SK-N-SH treated with all-trans-retinoic acid at 6 μM for 48 hours (cell line): ENCODE results near the gene LY6G5B.
A peak's percentile ranks its signal among the peaks of the same experiment; 100 is the strongest.

Experiments used
- ATAC-seq: fragments of 200-7000 bp; cut with Tn5 transposase; 3 replicates; pipeline ENCODE4 v1.9.1; 2020; ENCODE audit warnings: mild to moderate bottlenecking, moderate library complexity
- BACH2 ChIP-seq: fragments of 250-450 bp; sonication (Bioruptor Pico); IDR thresholded peaks from 2 replicates; pipeline ENCODE4 v1.9.0; 2021; ENCODE audit warnings: mild to moderate bottlenecking, borderline replicate concordance
- CREB5 ChIP-seq: fragments of 250-450 bp; sonication (Bioruptor Pico); IDR thresholded peaks from 2 replicates; pipeline ENCODE4 v1.5.1; 2020; ENCODE audit warnings: low read depth, mild to moderate bottlenecking, moderate library complexity
- ESRRG ChIP-seq: fragments of 250-450 bp; sonication (Bioruptor Pico); IDR thresholded peaks from 2 replicates; pipeline ENCODE4 v1.6.1; 2021; ENCODE audit warnings: mild to moderate bottlenecking
- GLIS3 ChIP-seq: fragments of 250-450 bp; sonication (Bioruptor Pico); IDR thresholded peaks from 2 replicates; pipeline ENCODE4 v1.5.0; 2020; ENCODE audit warnings: mild to moderate bottlenecking, moderate library complexity
- ISL1 ChIP-seq: fragments of 250-450 bp; sonication (Bioruptor Pico); IDR thresholded peaks from 2 replicates; pipeline ENCODE4 v2.1.2; 2022; ENCODE audit warnings: mild to moderate bottlenecking, moderate library complexity
- PATZ1 ChIP-seq: fragments of 250-450 bp; sonication (Bioruptor Pico); IDR thresholded peaks from 2 replicates; pipeline ENCODE4 v1.8.0; 2020; ENCODE audit warnings: mild to moderate bottlenecking, moderate library complexity, borderline replicate concordance
- POU6F1 ChIP-seq: fragments of 250-450 bp; sonication (Bioruptor Pico); IDR thresholded peaks from 2 replicates; pipeline ENCODE4 v1.8.0; 2021; ENCODE audit warnings: low read depth, mild to moderate bottlenecking, moderate library complexity, borderline replicate concordance
- PPARA ChIP-seq: fragments of 250-450 bp; sonication (Bioruptor Pico); IDR thresholded peaks from 2 replicates; pipeline ENCODE4 v1.5.0; 2020; ENCODE audit warnings: mild to moderate bottlenecking, borderline replicate concordance
- TCF4 ChIP-seq: fragments of 250-450 bp; sonication (Bioruptor Pico); IDR thresholded peaks from 2 replicates; pipeline ENCODE4 v1.8.0; 2021; ENCODE audit warnings: mild to moderate bottlenecking, moderate library complexity, borderline replicate concordance
- TOX ChIP-seq: fragments of 250-450 bp; sonication (Bioruptor Pico); IDR thresholded peaks from 2 replicates; pipeline ENCODE4 v1.8.0; 2021; ENCODE audit warnings: mild to moderate bottlenecking, moderate library complexity, borderline replicate concordance
- TSHZ2 ChIP-seq: fragments of 250-450 bp; sonication (Bioruptor Pico); IDR thresholded peaks from 2 replicates; pipeline ENCODE4 v1.5.0; 2020; ENCODE audit warnings: mild to moderate bottlenecking, moderate library complexity
- ZC3H10 ChIP-seq: fragments of 250-450 bp; sonication (Bioruptor Pico); IDR thresholded peaks from 2 replicates; pipeline ENCODE4 v1.5.1; 2021; ENCODE audit warnings: mild to moderate bottlenecking, moderate library complexity
- ZFP3 ChIP-seq: fragments of 250-450 bp; sonication (Bioruptor Pico); IDR thresholded peaks from 2 replicates; pipeline ENCODE4 v1.5.0; 2020; ENCODE audit warnings: mild to moderate bottlenecking, moderate library complexity
- ZFP30 ChIP-seq: fragments of 450-650 bp; formaldehyde crosslinking; IDR thresholded peaks from 2 replicates; pipeline ENCODE4 v1.5.0; 2022; ENCODE audit warnings: mild to moderate bottlenecking, moderate library complexity
- ZNF565 ChIP-seq: fragments of 450-650 bp; formaldehyde crosslinking; conservative IDR thresholded peaks from 2 replicates; pipeline ENCODE4 v1.5.0; 2020; ENCODE audit warnings: low read depth, mild to moderate bottlenecking, moderate library complexity
- ZNF70 ChIP-seq: fragments of 450-650 bp; formaldehyde crosslinking; IDR thresholded peaks from 2 replicates; pipeline ENCODE4 v1.5.0; 2020; ENCODE audit warnings: mild to moderate bottlenecking, moderate library complexity
- ZNF8 ChIP-seq: fragments of 450-650 bp; formaldehyde crosslinking; IDR thresholded peaks from 2 replicates; pipeline ENCODE4 v1.5.0; 2020; ENCODE audit warnings: mild to moderate bottlenecking, moderate library complexity
- TF ChIP-seq, protein P1 (sequence below): fragments of 250-450 bp; sonication (Bioruptor Pico); IDR thresholded peaks from 2 replicates; pipeline ENCODE4 v1.5.1; 2021; ENCODE audit warnings: mild to moderate bottlenecking, moderate library complexity

The LY6G5B gene

DNA sequence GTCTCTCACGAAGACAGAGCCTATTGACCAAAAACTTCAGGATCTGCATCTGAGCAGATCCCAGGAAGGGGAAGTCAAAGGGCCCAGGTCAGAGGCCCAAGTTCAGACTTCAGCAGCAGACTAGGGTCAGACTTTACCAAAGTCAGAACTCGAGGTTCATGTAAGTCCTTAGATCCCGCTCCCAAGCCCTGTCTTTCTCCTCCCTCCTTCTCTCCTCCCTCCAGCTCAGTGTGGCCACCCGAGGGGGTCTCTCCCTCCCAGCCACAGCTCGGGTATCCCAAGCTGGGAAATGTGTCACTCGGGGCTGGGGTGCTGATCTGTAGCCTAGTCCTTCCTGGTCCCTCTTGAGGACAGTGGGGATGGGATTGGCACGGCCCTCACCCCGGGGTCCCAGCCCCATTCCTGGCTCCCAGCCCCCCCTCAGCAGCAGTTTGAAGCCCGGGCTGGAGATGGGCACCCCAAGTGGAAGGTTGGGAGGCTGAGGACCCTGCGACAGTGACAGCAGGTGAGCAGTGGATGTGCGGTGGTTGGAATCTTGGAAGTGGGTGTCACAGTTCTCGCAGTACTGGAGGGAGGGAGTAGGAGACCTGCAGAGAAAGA lies 7.6 kb upstream of the LY6G5B start:
- no peak for TF ChIP-seq ESRRG (CRISPR knock-in tag)
- ATAC-seq, result no peak

DNA sequence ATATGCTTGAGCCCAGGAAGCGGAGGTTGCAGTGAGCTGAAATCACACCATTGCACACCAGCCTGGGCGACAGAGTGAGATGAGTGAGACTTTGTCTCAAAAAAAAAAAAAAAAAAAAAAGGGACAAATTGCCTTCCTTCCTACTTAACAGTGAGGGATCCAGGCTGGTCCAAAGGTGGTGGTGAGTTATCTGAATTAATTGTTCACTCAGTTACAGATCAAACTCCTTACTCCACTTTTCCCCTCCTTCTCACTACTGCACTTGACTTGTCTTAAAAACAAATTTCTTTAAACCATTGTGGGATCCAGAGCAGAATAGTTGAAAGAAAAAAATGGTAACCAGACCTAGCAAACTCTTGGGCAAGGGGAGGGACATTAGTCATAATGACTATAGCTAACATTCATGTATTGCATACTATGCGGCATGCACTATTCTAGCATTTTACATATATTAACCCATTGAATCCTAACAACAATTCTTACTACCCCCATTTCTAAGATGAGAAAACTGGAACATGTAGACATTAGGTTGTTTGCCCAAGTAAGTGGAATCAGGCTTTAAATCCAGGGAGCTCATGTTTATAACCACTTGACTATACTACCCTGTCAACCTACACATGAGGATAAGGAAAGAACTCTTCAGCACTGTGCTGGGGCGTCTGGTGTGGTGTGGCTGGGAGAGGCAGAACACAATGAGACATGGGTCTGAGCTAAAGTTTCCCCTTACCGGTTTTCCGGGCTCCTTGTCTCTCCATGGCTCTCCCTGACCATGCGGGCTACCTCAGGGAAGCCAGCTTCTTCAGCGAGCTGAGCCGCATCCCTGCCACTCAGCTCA lies 6.4 kb upstream of the LY6G5B start:
- TF ChIP-seq GLIS3 (CRISPR knock-in tag) (no peak), POU6F1 (CRISPR knock-in tag) (no peak), CREB5 (CRISPR knock-in tag) (no peak), ZFP3 (CRISPR knock-in tag) (no peak), ESRRG (CRISPR knock-in tag) (no peak), TCF4 (CRISPR knock-in tag) (no peak), BACH2 (CRISPR knock-in tag) (no peak), ISL1 (CRISPR knock-in tag) (no peak)
- TF ChIP-seq, protein P1, sequence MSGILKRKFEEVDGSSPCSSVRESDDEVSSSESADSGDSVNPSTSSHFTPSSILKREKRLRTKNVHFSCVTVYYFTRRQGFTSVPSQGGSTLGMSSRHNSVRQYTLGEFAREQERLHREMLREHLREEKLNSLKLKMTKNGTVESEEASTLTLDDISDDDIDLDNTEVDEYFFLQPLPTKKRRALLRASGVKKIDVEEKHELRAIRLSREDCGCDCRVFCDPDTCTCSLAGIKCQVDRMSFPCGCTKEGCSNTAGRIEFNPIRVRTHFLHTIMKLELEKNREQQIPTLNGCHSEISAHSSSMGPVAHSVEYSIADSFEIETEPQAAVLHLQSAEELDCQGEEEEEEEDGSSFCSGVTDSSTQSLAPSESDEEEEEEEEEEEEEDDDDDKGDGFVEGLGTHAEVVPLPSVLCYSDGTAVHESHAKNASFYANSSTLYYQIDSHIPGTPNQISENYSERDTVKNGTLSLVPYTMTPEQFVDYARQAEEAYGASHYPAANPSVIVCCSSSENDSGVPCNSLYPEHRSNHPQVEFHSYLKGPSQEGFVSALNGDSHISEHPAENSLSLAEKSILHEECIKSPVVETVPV (CRISPR knock-in tag), result no peak
- no peak for ATAC-seq

DNA sequence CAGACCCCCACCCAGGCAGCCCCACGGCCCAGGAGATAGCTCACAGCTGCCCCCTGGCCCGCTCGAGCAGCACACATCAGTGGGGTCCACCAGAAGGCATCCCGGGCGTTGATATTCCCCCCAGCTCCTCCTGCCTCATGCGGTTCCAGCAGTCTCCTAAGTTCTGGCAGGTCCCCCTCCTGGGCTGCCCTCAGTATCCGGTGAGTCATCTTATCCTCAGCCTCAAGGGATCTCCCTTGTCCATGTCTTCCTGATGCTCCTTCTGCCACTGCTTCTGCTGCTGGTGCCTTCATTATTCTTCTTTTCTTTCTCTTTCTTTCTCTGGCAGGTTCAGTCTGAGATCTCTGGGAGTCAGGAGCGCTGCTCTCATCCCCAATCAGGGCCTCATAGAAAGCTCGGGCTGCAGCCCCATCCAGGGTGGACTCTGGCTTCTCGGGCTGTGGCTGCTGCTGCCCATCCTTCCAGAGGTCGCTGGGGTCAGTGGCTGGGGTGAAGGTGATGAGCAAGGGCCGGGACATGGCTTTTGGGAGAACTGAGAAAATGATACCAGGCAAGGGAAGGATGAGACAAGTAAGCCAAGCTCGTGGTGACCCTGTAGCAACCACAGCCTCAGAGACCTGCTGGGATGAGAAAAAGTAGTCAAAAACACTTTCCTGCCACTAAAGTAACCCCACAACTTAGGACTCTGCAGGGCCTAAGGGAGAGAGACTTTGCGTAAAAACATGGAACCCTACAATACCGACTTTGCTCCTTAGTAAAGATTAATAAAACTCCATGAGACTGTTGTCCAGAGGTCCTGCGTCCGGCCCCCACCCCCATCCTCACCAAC lies 5.6 kb upstream of the LY6G5B start:
- TF ChIP-seq ZC3H10 (CRISPR knock-in tag), result no peak
- TF ChIP-seq ZFP3 (CRISPR knock-in tag), result no peak
- no peak for TF ChIP-seq PATZ1 (CRISPR knock-in tag)
- TF ChIP-seq ESRRG (CRISPR knock-in tag), result no peak
- no peak for TF ChIP-seq PPARA (CRISPR knock-in tag)
- no peak for TF ChIP-seq ZNF565 (CRISPR knock-in tag)
- no peak for TF ChIP-seq TOX
- peak; percentile 41 for ATAC-seq

DNA sequence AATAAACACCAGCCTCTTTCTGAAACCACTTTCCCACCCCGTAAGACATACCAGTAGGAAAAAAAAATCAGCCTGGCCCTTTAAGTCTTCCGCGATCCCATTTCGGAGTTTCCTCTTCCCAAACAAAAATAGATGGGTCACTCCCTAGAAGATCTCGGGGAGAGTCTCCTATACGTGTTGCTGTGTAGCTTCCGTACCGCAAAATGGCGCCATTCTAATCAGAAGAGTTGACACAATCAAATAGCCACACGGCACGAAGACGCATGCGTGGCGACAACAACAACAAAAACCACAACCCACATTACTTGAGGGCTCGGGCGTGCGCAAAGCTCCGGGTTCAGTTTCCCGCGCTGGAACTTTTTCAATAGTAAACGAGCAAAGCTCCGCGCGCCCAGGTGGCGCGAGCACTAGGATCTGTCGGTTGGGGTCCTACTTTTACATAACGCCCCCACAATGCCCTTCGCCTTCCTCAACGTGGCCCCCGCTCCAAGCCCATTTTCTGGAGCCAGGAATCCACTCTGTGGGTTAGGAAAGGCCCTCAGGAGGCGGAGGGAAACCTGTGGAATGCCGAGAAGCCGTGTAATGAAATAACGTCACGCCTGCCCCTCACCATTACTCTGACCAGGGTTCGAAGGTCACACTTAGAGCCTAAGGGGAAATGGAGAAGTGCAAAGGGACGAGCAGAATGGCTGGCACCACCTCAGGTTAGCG lies 4.8 kb upstream of the LY6G5B start, which contains the start of gene GPANK1:
Gene GPANK1 (minus strand): TSS at position 208 of the 711 bp plus-strand sequence. CDS start 519 bp downstream, outside the sequence.
- ATAC-seq, result peak; percentile 71
- TF ChIP-seq TOX (no peak), TCF4 (CRISPR knock-in tag) (no peak), BACH2 (CRISPR knock-in tag) (no peak), ZFP30 (CRISPR knock-in tag) (no peak), ISL1 (CRISPR knock-in tag) (no peak), ESRRG (CRISPR knock-in tag) (no peak), ZC3H10 (CRISPR knock-in tag) (no peak), PATZ1 (CRISPR knock-in tag) (no peak), ZNF8 (CRISPR knock-in tag) (no peak), CREB5 (CRISPR knock-in tag) (no peak), ZFP3 (CRISPR knock-in tag) (no peak), TSHZ2 (CRISPR knock-in tag) (no peak), ZNF70 (CRISPR knock-in tag) (no peak), ZNF565 (CRISPR knock-in tag) (no peak)
